HG02588 (cell line): ENCODE results near the gene ZNF580.

Experiments
- ATAC-seq: cut with Tn5 transposase; IDR thresholded peaks from one replicate; pipeline ENCODE4 v1.9.1; 2021; ENCODE audit warnings: mild to moderate bottlenecking, moderate library complexity; ENCODE audit not compliant: unreplicated experiment

The ZNF580 gene

GRCh38 chr19:55688422-55689218 lies 47.8 kb downstream of the ZNF580 start:
- ATAC-seq: no peak

DNA sequence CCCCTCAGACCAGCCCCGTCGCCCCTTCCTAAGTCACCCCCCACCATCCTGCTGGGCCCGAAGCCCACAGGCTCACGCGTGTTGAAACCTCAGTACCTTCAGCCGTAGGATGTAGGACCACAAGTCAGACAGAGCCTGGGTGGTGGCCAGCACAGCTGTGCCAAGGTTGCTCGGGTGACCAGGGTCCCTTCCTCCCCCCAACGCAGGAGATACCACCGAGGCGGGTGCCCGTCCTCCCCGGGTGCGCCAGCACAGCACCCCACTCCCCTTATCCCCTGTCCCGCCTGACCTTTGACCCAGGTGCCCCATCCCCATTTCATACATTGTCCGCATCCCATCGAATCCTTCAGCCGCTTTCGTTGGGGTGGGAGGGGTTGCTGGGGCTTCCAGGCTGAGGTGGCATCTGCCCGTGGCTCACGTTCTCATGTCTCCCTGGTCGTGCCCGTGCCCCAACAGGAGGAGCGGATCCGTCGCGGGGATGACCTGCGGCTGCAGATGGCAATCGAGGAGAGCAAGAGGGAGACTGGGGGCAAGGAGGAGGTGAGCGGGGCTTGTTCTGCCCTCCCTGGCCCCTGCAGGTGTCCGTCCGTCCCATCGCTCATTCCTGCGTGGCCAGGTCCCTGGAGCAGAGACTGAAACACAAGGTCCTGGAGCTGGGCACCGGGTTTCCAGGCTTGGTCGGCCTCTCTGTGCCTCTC lies 48.8 kb downstream of the ZNF580 start:
- no peak for ATAC-seq

- no peak for ATAC-seq
Measured at GRCh38 chr19:55690109-55690768, 49.4 kb downstream of the ZNF580 start.

GRCh38 chr19:55690769-55691545 lies 50.2 kb downstream of the ZNF580 start:
- no peak for ATAC-seq

DNA sequence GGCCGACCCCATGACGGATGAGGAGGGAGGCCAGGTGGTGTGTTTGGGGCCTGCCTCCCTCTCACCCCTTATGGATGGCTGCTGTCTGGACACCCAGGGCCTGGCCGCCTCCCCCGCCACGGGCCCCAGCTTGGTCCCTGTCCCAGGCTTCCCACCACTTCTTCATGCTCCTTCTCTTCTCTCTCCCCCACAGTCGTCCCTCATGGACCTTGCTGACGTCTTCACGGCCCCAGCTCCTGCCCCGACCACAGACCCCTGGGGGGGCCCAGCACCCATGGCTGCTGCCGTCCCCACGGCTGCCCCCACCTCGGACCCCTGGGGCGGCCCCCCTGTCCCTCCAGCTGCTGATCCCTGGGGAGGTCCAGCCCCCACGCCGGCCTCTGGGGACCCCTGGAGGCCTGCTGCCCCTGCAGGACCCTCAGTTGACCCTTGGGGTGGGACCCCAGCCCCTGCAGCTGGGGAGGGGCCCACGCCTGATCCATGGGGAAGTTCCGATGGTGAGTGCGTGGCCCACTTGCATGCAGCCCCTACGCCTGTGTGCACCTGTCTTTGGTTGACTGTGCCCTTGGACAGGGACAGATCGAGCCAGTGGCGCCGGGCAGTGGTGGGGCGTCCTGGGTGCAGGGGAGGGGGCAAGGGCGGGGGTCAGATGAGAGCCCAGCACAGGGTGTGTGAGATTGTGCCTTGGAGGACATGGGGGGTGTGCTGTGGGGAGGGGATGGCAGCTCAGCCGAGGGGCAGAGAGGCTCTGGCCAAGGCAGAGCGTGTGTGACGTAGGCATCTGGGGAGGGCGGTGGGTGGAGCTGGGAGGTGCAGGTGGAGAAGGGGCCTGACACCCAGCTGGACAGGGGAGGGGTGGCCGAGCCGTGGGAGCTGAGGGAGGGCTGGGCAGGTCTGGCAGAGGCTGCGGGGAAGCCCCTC lies 51.0 kb downstream of the ZNF580 start:
- no peak for ATAC-seq

- no peak for ATAC-seq
Measured at GRCh38 chr19:55692681-55693081, 51.9 kb downstream of the ZNF580 start.
